Body of pancreas (tissue), 4 donors: ENCODE measurements around the gene CDC42SE1.

Experiments
- POLR2A ChIP-seq, 3 donors: fragments of 450-650 bp; IDR thresholded peaks; one replicate each; pipeline ENCODE4 v1.6.1; 2016; ENCODE audit warnings: antibody characterized with exemption in 3 of 3, mild to moderate bottlenecking in 2 of 3
- TF ChIP-seq, protein P1 (sequence below), 7 experiments: fragments of 450-650 bp in 4 of 7; fragments of 200-600 bp in 3 of 7; sonication (generic) in 3 of 7; IDR thresholded peaks; one replicate each; pipeline ENCODE4 v1.5.1; 2016 to 2019; ENCODE audit warnings: antibody characterized with exemption in 7 of 7

DNA sequence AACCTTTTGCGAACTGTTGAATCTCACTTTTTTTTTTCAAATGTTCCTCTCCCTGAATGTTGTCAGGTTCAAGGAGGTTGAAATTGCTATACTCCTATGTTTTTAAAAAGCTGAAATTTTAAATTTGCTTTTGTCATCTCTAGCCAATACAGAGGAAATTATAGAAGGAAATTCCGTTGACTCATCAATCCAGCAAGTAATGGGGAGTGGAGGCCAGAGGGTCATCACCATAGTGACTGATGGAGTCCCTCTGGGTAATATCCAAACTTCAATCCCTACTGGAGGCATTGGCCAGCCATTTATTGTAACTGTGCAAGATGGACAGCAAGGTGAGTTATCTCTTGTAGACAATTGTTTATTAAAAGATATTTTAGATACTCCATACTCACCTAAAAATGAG is 47.5 kb upstream of the CDC42SE1 start:
- TF ChIP-seq, protein P1, sequence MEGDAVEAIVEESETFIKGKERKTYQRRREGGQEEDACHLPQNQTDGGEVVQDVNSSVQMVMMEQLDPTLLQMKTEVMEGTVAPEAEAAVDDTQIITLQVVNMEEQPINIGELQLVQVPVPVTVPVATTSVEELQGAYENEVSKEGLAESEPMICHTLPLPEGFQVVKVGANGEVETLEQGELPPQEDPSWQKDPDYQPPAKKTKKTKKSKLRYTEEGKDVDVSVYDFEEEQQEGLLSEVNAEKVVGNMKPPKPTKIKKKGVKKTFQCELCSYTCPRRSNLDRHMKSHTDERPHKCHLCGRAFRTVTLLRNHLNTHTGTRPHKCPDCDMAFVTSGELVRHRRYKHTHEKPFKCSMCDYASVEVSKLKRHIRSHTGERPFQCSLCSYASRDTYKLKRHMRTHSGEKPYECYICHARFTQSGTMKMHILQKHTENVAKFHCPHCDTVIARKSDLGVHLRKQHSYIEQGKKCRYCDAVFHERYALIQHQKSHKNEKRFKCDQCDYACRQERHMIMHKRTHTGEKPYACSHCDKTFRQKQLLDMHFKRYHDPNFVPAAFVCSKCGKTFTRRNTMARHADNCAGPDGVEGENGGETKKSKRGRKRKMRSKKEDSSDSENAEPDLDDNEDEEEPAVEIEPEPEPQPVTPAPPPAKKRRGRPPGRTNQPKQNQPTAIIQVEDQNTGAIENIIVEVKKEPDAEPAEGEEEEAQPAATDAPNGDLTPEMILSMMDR (IDR thresholded peaks at IDR 0.05) = no peak
- TF ChIP-seq POLR2A (IDR thresholded peaks at IDR 0.05) = no peak
